Measurements from ENCODE around the gene GNRH2.
"Not testable (repeated sequence)": the region's sequence is repeated elsewhere in the genome, so short reads cannot be mapped to it uniquely, and the experiment has no call there.

GNRH2 gene

GRCh38 chr20:3073251-3073643, 29.8 kb downstream of the GNRH2 start:
- not testable (repeated sequence) for DNase-seq (ENCODE audit: low read depth in 2 of 2)

GRCh38 chr20:3074812-3075211, 31.4 kb downstream of the GNRH2 start:
- DNase-seq (ENCODE audit: low read depth in 2 of 2), result no peak

GRCh38 chr20:3075315-3075714, 31.9 kb downstream of the GNRH2 start:
- DNase-seq (ENCODE audit: low read depth in 2 of 2), result not testable (repeated sequence)

- DNase-seq (ENCODE audit: low read depth in 2 of 2), result no peak
Observed at GRCh38 chr20:3077618-3078134, 34.3 kb downstream of the GNRH2 start.

GRCh38 chr20:3080939-3081388, 37.5 kb downstream of the GNRH2 start:
- DNase-seq (ENCODE audit: low read depth in 2 of 2), result no peak

- no peak for DNase-seq (ENCODE audit: low read depth in 2 of 2)
Observed at GRCh38 chr20:3081641-3082040, 38.2 kb downstream of the GNRH2 start.

GRCh38 chr20:3082306-3082951, 39.0 kb downstream of the GNRH2 start:
- DNase-seq (ENCODE audit: low read depth in 2 of 2), result no peak

- DNase-seq (ENCODE audit: low read depth in 2 of 2), result no peak
Observed at GRCh38 chr20:3082955-3083952, 39.8 kb downstream of the GNRH2 start.

GRCh38 chr20:3084283-3084985, 41.0 kb downstream of the GNRH2 start, which contains the start of gene AVP:
Gene AVP, minus strand, starts transcription at chr20:3084724. Its CDS starts 50 bp downstream, at chr20:3084674.
- DNase-seq (ENCODE audit: low read depth in 2 of 2), result no peak

GRCh38 chr20:3084986-3085360, 41.6 kb downstream of the GNRH2 start:
- DNase-seq (ENCODE audit: low read depth in 2 of 2), result no peak

GRCh38 chr20:3085571-3086072, 42.2 kb downstream of the GNRH2 start:
- DNase-seq (ENCODE audit: low read depth in 2 of 2), result no peak

GRCh38 chr20:3088031-3088430, 44.6 kb downstream of the GNRH2 start:
- DNase-seq (ENCODE audit: low read depth in 2 of 2), result no peak

GRCh38 chr20:3090565-3090964, 47.1 kb downstream of the GNRH2 start:
- DNase-seq (ENCODE audit: low read depth in 2 of 2), result no peak

GRCh38 chr20:3092611-3093379, 49.4 kb downstream of the GNRH2 start:
- peak in 1 of 2 donors; percentile 13 for DNase-seq (ENCODE audit: low read depth in 2 of 2)

GRCh38 chr20:3093861-3094361, 50.5 kb downstream of the GNRH2 start:
- no peak for DNase-seq (ENCODE audit: low read depth in 2 of 2)

GRCh38 chr20:3094848-3095629, 51.6 kb downstream of the GNRH2 start:
- no peak for DNase-seq (ENCODE audit: low read depth in 2 of 2)

Measured in activated CD8-positive, alpha-beta memory T cell treated with anti-CD3 and anti-CD28 coated beads for 4 hours (primary cell).